SK-N-SH treated with all-trans-retinoic acid at 6 μM for 48 hours (cell line): Measurements from ENCODE around the gene OR10X1.

Experiments used
- CSRNP3 ChIP-seq: fragments of 250-450 bp; sonication (Bioruptor Pico); IDR thresholded peaks from 2 replicates; pipeline ENCODE4 v1.5.1; 2021; ENCODE audit warnings: mild to moderate bottlenecking, moderate library complexity
- ESRRG ChIP-seq: fragments of 250-450 bp; sonication (Bioruptor Pico); IDR thresholded peaks from 2 replicates; pipeline ENCODE4 v1.6.1; 2021; ENCODE audit warnings: mild to moderate bottlenecking
- GLIS3 ChIP-seq: fragments of 250-450 bp; sonication (Bioruptor Pico); IDR thresholded peaks from 2 replicates; pipeline ENCODE4 v1.5.0; 2020; ENCODE audit warnings: mild to moderate bottlenecking, moderate library complexity
- PATZ1 ChIP-seq: fragments of 250-450 bp; sonication (Bioruptor Pico); IDR thresholded peaks from 2 replicates; pipeline ENCODE4 v1.8.0; 2020; ENCODE audit warnings: mild to moderate bottlenecking, moderate library complexity, borderline replicate concordance
- PPARA ChIP-seq: fragments of 250-450 bp; sonication (Bioruptor Pico); IDR thresholded peaks from 2 replicates; pipeline ENCODE4 v1.5.0; 2020; ENCODE audit warnings: mild to moderate bottlenecking, borderline replicate concordance
- RARB ChIP-seq: fragments of 250-450 bp; sonication (Bioruptor Pico); IDR thresholded peaks from 2 replicates; pipeline ENCODE4 v1.8.0; 2021; ENCODE audit warnings: mild to moderate bottlenecking, moderate library complexity
- ZFP3 ChIP-seq: fragments of 250-450 bp; sonication (Bioruptor Pico); IDR thresholded peaks from 2 replicates; pipeline ENCODE4 v1.5.0; 2020; ENCODE audit warnings: mild to moderate bottlenecking, moderate library complexity

- no peak for TF ChIP-seq ESRRG
- no peak for TF ChIP-seq PATZ1 (CRISPR knock-in tag)
- TF ChIP-seq ZFP3 (CRISPR knock-in tag) = no peak
- TF ChIP-seq RARB (CRISPR knock-in tag) = no peak
- TF ChIP-seq PPARA (CRISPR knock-in tag) = no peak
- no peak for TF ChIP-seq CSRNP3 (CRISPR knock-in tag)
- no peak for TF ChIP-seq GLIS3 (CRISPR knock-in tag)
Observed at GRCh38 chr1:158600735-158601134, 21.0 kb upstream of the OR10X1 start.
